ENCODE data around the gene TIMP4. TPM values are rescaled to one million over a fixed set of nuclear protein-coding genes. Genes with fewer than 3 reads are reported as not detected.

The TIMP4 gene
- total RNA-seq, 1 experiment from 2014 or later = 15.5 TPM

DNA sequence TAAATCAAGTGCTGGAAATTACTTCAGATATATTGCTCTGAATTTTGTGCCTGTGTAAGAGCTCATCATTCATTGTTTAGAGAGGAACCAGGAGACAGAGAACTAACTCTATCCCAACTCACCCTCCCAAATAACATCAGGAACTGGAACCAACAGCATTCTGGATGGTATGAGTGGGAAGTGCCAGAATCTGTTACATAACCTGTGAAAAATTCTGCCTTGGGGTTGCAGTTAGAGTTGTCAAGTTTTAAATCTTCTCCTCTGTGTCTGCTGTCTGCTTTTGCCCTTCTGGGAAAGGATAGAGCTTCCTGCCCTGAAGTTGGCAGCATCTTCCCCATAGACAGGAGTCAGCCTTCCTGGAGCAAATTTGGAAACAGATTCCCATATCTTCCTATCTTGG, 41.2 kb downstream of the TIMP4 start:
- no peak for DNase-seq
- Histone ChIP-seq H3K4me1 (replicated peaks; ENCODE audit: insufficient read depth) (no peaks in the 10 kb centered on the region), H2AFZ (no peak overlapping the region), H3K36me3 (ENCODE audit: low read depth) (no peaks in the 10 kb centered on the region), H3K4me2 (no peak overlapping the region), H3K79me2 (ENCODE audit: low read depth) (no peaks in the 10 kb centered on the region), H3F3A (ENCODE audit: insufficient read depth, low read depth) (no peaks in the 10 kb centered on the region), H4K20me1 (ENCODE audit: insufficient read depth) (no peaks in the 10 kb centered on the region), H3K27ac (no peak overlapping the region), H3K9me3 (ENCODE audit: insufficient read depth, low read depth) (no peaks in the 10 kb centered on the region), H3K4me3 (no peak overlapping the region), H3K27me3 (ENCODE audit: insufficient read depth, low read depth) (peaks cover 4% of the 10 kb centered on the region; the same call in 1 of the 2 replicates), H3K9me2 (ENCODE audit: insufficient read depth) (no peaks in the 10 kb centered on the region)
- BruUV-seq (replicated peaks) = no TSS peak
- POLR2A ChIA-PET (ENCODE audit: unreplicated experiment) = no interaction called here
- CTCF ChIA-PET = no interaction called here
- no peak for TF ChIP-seq EZH2 (IDR thresholded peaks at IDR 0.05; ENCODE audit: low read depth)
- TF ChIP-seq, protein P1, sequence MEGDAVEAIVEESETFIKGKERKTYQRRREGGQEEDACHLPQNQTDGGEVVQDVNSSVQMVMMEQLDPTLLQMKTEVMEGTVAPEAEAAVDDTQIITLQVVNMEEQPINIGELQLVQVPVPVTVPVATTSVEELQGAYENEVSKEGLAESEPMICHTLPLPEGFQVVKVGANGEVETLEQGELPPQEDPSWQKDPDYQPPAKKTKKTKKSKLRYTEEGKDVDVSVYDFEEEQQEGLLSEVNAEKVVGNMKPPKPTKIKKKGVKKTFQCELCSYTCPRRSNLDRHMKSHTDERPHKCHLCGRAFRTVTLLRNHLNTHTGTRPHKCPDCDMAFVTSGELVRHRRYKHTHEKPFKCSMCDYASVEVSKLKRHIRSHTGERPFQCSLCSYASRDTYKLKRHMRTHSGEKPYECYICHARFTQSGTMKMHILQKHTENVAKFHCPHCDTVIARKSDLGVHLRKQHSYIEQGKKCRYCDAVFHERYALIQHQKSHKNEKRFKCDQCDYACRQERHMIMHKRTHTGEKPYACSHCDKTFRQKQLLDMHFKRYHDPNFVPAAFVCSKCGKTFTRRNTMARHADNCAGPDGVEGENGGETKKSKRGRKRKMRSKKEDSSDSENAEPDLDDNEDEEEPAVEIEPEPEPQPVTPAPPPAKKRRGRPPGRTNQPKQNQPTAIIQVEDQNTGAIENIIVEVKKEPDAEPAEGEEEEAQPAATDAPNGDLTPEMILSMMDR (conservative IDR thresholded peaks at IDR 0.05) = no peak
- intact Hi-C loops (cut with micrococcal nuclease; ENCODE audit: unreplicated experiment) = no loop called here

DNA sequence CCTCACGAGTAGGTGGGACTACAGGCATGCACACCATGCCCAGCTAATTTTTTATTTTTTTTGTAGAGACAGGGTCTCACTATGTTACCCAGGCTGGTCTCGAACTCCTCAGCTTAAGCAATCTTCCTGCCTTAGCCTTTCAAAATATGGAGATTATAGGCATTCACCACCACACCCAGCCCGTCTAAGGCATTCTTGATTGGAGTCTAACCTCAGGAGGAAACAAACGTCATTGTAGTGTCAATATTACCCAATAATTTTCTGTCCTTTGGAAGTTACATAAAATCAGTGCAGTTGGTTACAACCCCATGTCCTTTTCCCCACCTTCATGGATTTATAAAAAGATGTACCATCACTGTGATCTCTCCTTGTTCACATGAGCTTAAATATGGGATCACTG, 41.8 kb downstream of the TIMP4 start:
- Histone ChIP-seq H3K36me3 (ENCODE audit: low read depth) (no peaks in the 10 kb centered on the region), H3K4me2 (no peak overlapping the region), H3K9me2 (ENCODE audit: insufficient read depth) (no peaks in the 10 kb centered on the region), H3K27ac (no peak overlapping the region), H3K79me2 (ENCODE audit: low read depth) (no peaks in the 10 kb centered on the region), H3K9me3 (ENCODE audit: insufficient read depth, low read depth) (no peaks in the 10 kb centered on the region), H3F3A (ENCODE audit: insufficient read depth, low read depth) (no peaks in the 10 kb centered on the region), H3K27me3 (ENCODE audit: insufficient read depth, low read depth) (peaks cover 4% of the 10 kb centered on the region; the same call in 1 of the 2 replicates), H3K4me3 (no peak overlapping the region), H4K20me1 (ENCODE audit: insufficient read depth) (no peaks in the 10 kb centered on the region), H3K4me1 (replicated peaks; ENCODE audit: insufficient read depth) (no peaks in the 10 kb centered on the region), H2AFZ (no peak overlapping the region)
- intact Hi-C loops (cut with micrococcal nuclease; ENCODE audit: unreplicated experiment) = no loop called here
- no TSS peak for BruUV-seq (replicated peaks)
- no peak for DNase-seq
- POLR2A ChIA-PET (ENCODE audit: unreplicated experiment) = no interaction called here
- TF ChIP-seq, protein P1 (conservative IDR thresholded peaks at IDR 0.05) = no peak
- TF ChIP-seq EZH2 (IDR thresholded peaks at IDR 0.05; ENCODE audit: low read depth) = no peak
- CTCF ChIA-PET = no interaction called here

DNA sequence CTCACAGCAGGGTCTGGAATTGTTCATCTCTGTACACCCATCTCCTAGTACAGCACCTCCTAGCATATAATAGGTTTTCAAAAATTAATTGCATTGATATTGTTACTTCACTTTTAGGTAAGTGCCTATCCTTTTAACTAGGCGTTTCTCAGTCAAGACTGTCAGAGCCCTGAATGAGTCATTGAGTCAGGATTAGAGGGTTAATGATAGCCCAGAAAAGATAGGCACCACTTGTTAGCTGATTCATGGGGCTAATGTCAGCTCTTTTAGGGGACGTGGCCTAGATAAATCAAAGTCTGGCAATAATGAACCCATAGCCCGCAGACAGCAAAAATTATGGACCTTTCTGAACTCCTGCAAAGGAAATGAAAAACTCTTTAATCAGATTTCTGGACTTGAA, 42.9 kb downstream of the TIMP4 start:
- CTCF ChIA-PET = no interaction called here
- H2AFZ ChIP-seq = no peak overlapping the region
- no peak overlapping the region for H3K27ac ChIP-seq
- H3K36me3 ChIP-seq (ENCODE audit: low read depth) = no peaks in the 10 kb centered on the region
- no TSS peak for BruUV-seq (replicated peaks)
- intact Hi-C loops (cut with micrococcal nuclease; ENCODE audit: unreplicated experiment) = no loop called here
- H3K27me3 ChIP-seq (ENCODE audit: insufficient read depth, low read depth) = peaks cover 4% of the 10 kb centered on the region; the same call in 1 of the 2 replicates
- H3K9me2 ChIP-seq (ENCODE audit: insufficient read depth) = no peaks in the 10 kb centered on the region
- no peaks in the 10 kb centered on the region for H4K20me1 ChIP-seq (ENCODE audit: insufficient read depth)
- DNase-seq = no peak
- POLR2A ChIA-PET (ENCODE audit: unreplicated experiment) = interaction anchor here (0.6 kb wide), 1 partner anchor 79 kb away, joined by 4 read pairs; no protein-coding TSS in a partner anchor
- H3K4me1 ChIP-seq (replicated peaks; ENCODE audit: insufficient read depth) = no peaks in the 10 kb centered on the region
- TF ChIP-seq, protein P1 (conservative IDR thresholded peaks at IDR 0.05) = no peak
- TF ChIP-seq EZH2 (IDR thresholded peaks at IDR 0.05; ENCODE audit: low read depth) = no peak
- no peaks in the 10 kb centered on the region for H3F3A ChIP-seq (ENCODE audit: insufficient read depth, low read depth)
- no peak overlapping the region for H3K4me3 ChIP-seq
- no peak overlapping the region for H3K4me2 ChIP-seq
- H3K79me2 ChIP-seq (ENCODE audit: low read depth) = no peaks in the 10 kb centered on the region
- no peaks in the 10 kb centered on the region for H3K9me3 ChIP-seq (ENCODE audit: insufficient read depth, low read depth)
